HepG2 (cell line): Measurements from ENCODE around the gene ISG20L2. TPM values are rescaled to one million over a fixed set of nuclear protein-coding genes. Genes with fewer than 3 reads are reported as not detected.

ENCODE experiments used
- ARNT ChIP-seq: fragments of 450-650 bp; IDR thresholded peaks from 2 replicates; pipeline ENCODE4 v1.6.1; 2017
- BHLHE40 ChIP-seq: IDR thresholded peaks from 2 replicates; pipeline ENCODE4 v1.6.1; 2011; ENCODE audit warnings: low read length, improper control_type of control experiment
- HIVEP1 ChIP-seq: sonication (generic); formaldehyde crosslinking; IDR thresholded peaks from 2 replicates; pipeline ENCODE4 v1.4.0; 2020; ENCODE audit warnings: mild to moderate bottlenecking, missing genetic modification reagents
- HNF4A ChIP-seq: sonication (generic); formaldehyde crosslinking; IDR thresholded peaks from 2 replicates; pipeline ENCODE4 v1.4.0; 2020; ENCODE audit warnings: missing genetic modification reagents
- YEATS4 ChIP-seq: sonication (generic); formaldehyde crosslinking; IDR thresholded peaks from 2 replicates; pipeline ENCODE4 v1.4.0; 2020; ENCODE audit warnings: missing genetic modification reagents, borderline replicate concordance
- ZC3H4 ChIP-seq: sonication (generic); formaldehyde crosslinking; IDR thresholded peaks from 2 replicates; pipeline ENCODE4 v1.4.0; 2020; ENCODE audit warnings: missing genetic modification reagents, borderline replicate concordance
- ZKSCAN8 ChIP-seq: IDR thresholded peaks from 2 replicates; pipeline ENCODE4 v1.6.1; 2016; ENCODE audit warnings: borderline replicate concordance, missing genetic modification reagents, missing compliant biosample characterization
- ZNF101 ChIP-seq: sonication (generic); formaldehyde crosslinking; IDR thresholded peaks from 2 replicates; pipeline ENCODE4 v1.4.0; 2020; ENCODE audit warnings: mild to moderate bottlenecking, low read depth, missing genetic modification reagents, borderline replicate concordance
- ZNF20 ChIP-seq: sonication (generic); formaldehyde crosslinking; IDR thresholded peaks from 2 replicates; pipeline ENCODE4 v1.4.0; 2020; ENCODE audit warnings: mild to moderate bottlenecking, moderate library complexity, missing genetic modification reagents
- ZNF256 ChIP-seq: sonication (generic); formaldehyde crosslinking; conservative IDR thresholded peaks from 2 replicates; pipeline ENCODE4 v1.4.0; 2020; ENCODE audit warnings: missing genetic modification reagents
- ZNF282 ChIP-seq: fragments of 450-650 bp; IDR thresholded peaks from 2 replicates; pipeline ENCODE4 v1.6.1; 2018; ENCODE audit not compliant: partially characterized antibody
- ZNF446 ChIP-seq: sonication (generic); formaldehyde crosslinking; IDR thresholded peaks from 2 replicates; pipeline ENCODE4 v1.5.0; 2020; ENCODE audit warnings: mild to moderate bottlenecking, missing genetic modification reagents
- ZNF460 ChIP-seq: sonication (generic); formaldehyde crosslinking; IDR thresholded peaks from 2 replicates; pipeline ENCODE4 v1.5.1; 2020; ENCODE audit warnings: missing genetic modification reagents, mild to moderate bottlenecking, borderline replicate concordance
- ZNF781 ChIP-seq: sonication (generic); formaldehyde crosslinking; IDR thresholded peaks from 2 replicates; pipeline ENCODE4 v1.5.1; 2020; ENCODE audit warnings: borderline replicate concordance, mild to moderate bottlenecking, missing genetic modification reagents; ENCODE audit errors: not compliant biosample characterization
- polyA plus RNA-seq, 8 experiments: library from polyadenylated mRNA; depleted of rRNA in 3 of 8; stranded (reverse) in 7 of 8; unstranded in 1 of 8; fragments of >200 nt; fragmentation: Illumina TruSeq in 4 of 8; extraction: Trizol in 4 of 8; gene quantifications; 2 replicates each; pipeline versions ENCODE4 v1.2.1 to v1.2.3, GENCODE V29; 2011 to 2016; ENCODE audit warnings: low read depth in 4 of 8, missing spikeins in 1 of 8, mixed read lengths in 1 of 8; ENCODE audit not compliant: insufficient read depth in 1 of 8
- total RNA-seq, 5 experiments: library from RNA; depleted of rRNA; stranded (reverse); fragments of >200 nt; fragmentation: Illumina TruSeq; extraction: Trizol; gene quantifications; 2 replicates each; pipeline ENCODE4 v1.2.3, GENCODE V29; 2016; ENCODE audit warnings: low read depth in 1 of 5
- TF ChIP-seq, protein P1 (sequence below): fragments of 450-650 bp; IDR thresholded peaks from 2 replicates; pipeline ENCODE4 v1.6.1; 2017
- TF ChIP-seq, protein P2 (sequence below): sonication (generic); formaldehyde crosslinking; IDR thresholded peaks from 2 replicates; pipeline ENCODE4 v1.4.0; 2020; ENCODE audit warnings: mild to moderate bottlenecking, missing genetic modification reagents, borderline replicate concordance
- TF ChIP-seq, protein P3 (sequence below): sonication (generic); formaldehyde crosslinking; IDR thresholded peaks from 2 replicates; pipeline ENCODE4 v1.8.0; 2022; ENCODE audit warnings: missing genetic modification reagents, low read depth, mild to moderate bottlenecking, borderline replicate concordance
- TF ChIP-seq, protein P4 (sequence below): sonication (generic); formaldehyde crosslinking; IDR thresholded peaks from 2 replicates; pipeline ENCODE4 v1.4.0; 2020; ENCODE audit warnings: missing genetic modification reagents
- TF ChIP-seq, protein P5 (sequence below): sonication (generic); formaldehyde crosslinking; IDR thresholded peaks from 2 replicates; pipeline ENCODE4 v1.4.0; 2020; ENCODE audit warnings: mild to moderate bottlenecking, missing genetic modification reagents
- TF ChIP-seq, protein P6 (sequence below): sonication (generic); formaldehyde crosslinking; IDR thresholded peaks from 2 replicates; pipeline ENCODE4 v1.8.1; 2022; ENCODE audit warnings: mild to moderate bottlenecking, missing genetic modification reagents

Gene ISG20L2
- total and polyA plus RNA-seq, 2 of the 13 experiments (the other 11 are each of a cell fraction or from before 2014, with no cell fraction given), result 19.8 to 21.3 TPM

DNA sequence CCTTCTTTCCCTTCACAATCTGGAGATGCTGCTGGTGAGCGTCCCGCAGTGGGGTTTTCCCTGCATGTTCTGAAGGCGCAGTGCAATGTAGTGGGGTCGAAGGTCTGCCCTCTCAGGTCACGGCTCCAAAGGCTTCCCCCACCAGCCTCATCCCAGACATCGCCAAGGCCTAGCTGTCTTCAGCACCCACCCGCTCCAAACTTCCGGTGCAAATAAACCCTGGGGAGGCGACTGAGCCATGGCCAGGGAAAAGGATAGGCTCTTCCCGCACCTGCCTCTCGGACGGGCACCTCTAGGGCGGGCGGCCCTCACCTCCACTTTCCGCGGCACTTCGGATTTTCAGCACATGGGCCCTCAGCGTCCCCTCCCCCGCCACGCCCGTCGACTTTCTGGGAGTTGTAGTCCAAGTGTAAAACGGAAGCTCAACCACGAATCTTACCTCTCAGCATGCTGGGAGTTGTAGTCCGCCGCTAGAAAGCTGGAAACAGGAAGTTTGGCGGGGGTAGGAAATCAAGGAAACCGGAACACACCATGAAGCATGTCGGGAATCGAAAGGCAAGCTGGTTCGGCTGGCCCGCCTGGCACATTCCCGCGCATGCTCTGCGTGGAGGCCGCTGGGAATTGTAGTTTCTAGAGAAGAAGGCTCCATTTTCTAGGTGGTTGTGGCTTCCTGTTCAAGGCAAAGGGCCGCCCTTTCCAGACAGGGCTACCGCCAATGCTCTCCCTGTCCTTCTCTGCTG is 12.3 kb upstream of the ISG20L2 start, which contains the start of gene MRPL24 (continued):
- TF ChIP-seq ARNT, result no peak
- TF ChIP-seq ZNF256 (CRISPR knock-in tag), result peak; percentile 41; the same call in 1 of the 2 replicates
- peak; percentile 93 for TF ChIP-seq YEATS4
- TF ChIP-seq, protein P1, sequence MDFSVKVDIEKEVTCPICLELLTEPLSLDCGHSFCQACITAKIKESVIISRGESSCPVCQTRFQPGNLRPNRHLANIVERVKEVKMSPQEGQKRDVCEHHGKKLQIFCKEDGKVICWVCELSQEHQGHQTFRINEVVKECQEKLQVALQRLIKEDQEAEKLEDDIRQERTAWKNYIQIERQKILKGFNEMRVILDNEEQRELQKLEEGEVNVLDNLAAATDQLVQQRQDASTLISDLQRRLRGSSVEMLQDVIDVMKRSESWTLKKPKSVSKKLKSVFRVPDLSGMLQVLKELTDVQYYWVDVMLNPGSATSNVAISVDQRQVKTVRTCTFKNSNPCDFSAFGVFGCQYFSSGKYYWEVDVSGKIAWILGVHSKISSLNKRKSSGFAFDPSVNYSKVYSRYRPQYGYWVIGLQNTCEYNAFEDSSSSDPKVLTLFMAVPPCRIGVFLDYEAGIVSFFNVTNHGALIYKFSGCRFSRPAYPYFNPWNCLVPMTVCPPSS, result no peak
- TF ChIP-seq ZNF460 (CRISPR knock-in tag), result no peak; the same call in 1 of the 2 replicates
- TF ChIP-seq HNF4A (CRISPR knock-in tag), result peak; percentile 9; the same call in 1 of the 2 replicates
- TF ChIP-seq, protein P2, sequence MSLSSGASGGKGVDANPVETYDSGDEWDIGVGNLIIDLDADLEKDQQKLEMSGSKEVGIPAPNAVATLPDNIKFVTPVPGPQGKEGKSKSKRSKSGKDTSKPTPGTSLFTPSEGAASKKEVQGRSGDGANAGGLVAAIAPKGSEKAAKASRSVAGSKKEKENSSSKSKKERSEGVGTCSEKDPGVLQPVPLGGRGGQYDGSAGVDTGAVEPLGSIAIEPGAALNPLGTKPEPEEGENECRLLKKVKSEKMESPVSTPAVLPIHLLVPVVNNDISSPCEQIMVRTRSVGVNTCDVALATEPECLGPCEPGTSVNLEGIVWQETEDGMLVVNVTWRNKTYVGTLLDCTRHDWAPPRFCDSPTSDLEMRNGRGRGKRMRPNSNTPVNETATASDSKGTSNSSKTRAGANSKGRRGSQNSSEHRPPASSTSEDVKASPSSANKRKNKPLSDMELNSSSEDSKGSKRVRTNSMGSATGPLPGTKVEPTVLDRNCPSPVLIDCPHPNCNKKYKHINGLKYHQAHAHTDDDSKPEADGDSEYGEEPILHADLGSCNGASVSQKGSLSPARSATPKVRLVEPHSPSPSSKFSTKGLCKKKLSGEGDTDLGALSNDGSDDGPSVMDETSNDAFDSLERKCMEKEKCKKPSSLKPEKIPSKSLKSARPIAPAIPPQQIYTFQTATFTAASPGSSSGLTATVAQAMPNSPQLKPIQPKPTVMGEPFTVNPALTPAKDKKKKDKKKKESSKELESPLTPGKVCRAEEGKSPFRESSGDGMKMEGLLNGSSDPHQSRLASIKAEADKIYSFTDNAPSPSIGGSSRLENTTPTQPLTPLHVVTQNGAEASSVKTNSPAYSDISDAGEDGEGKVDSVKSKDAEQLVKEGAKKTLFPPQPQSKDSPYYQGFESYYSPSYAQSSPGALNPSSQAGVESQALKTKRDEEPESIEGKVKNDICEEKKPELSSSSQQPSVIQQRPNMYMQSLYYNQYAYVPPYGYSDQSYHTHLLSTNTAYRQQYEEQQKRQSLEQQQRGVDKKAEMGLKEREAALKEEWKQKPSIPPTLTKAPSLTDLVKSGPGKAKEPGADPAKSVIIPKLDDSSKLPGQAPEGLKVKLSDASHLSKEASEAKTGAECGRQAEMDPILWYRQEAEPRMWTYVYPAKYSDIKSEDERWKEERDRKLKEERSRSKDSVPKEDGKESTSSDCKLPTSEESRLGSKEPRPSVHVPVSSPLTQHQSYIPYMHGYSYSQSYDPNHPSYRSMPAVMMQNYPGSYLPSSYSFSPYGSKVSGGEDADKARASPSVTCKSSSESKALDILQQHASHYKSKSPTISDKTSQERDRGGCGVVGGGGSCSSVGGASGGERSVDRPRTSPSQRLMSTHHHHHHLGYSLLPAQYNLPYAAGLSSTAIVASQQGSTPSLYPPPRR, result peak; percentile 68; the same call in 1 of the 2 replicates
- TF ChIP-seq, protein P3, sequence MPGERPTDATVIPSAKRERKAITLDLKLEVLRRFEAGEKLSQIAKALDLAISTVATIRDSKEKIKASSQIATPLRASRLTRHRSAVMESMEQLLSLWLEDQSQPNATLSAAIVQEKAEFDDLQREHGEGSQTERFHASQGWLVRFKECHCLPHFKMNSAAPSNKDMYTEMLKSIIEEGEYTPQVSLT (CRISPR knock-in tag), result no peak
- TF ChIP-seq ZC3H4 (CRISPR knock-in tag), result no peak
- no peak for TF ChIP-seq ZNF20
- TF ChIP-seq, protein P4, sequence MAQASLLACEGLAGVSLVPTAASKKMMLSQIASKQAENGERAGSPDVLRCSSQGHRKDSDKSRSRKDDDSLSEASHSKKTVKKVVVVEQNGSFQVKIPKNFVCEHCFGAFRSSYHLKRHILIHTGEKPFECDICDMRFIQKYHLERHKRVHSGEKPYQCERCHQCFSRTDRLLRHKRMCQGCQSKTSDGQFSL (CRISPR knock-in tag), result 0 out of 2 replicates have a peak, but pooled peaks have one; percentile 24
- 0 out of 2 replicates have a peak, but pooled peaks have one; percentile 39 for TF ChIP-seq ZKSCAN8 (CRISPR knock-in tag)
- TF ChIP-seq, protein P5, sequence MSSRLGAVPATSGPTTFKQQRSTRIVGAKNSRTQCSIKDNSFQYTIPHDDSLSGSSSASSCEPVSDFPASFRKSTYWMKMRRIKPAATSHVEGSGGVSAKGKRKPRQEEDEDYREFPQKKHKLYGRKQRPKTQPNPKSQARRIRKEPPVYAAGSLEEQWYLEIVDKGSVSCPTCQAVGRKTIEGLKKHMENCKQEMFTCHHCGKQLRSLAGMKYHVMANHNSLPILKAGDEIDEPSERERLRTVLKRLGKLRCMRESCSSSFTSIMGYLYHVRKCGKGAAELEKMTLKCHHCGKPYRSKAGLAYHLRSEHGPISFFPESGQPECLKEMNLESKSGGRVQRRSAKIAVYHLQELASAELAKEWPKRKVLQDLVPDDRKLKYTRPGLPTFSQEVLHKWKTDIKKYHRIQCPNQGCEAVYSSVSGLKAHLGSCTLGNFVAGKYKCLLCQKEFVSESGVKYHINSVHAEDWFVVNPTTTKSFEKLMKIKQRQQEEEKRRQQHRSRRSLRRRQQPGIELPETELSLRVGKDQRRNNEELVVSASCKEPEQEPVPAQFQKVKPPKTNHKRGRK (CRISPR knock-in tag), result no peak
- TF ChIP-seq BHLHE40, result no peak
- no peak for TF ChIP-seq ZNF282
- TF ChIP-seq ZNF781 (CRISPR knock-in tag), result peak; percentile 67
- TF ChIP-seq ZNF101 (CRISPR knock-in tag), result no peak
- TF ChIP-seq, protein P6, sequence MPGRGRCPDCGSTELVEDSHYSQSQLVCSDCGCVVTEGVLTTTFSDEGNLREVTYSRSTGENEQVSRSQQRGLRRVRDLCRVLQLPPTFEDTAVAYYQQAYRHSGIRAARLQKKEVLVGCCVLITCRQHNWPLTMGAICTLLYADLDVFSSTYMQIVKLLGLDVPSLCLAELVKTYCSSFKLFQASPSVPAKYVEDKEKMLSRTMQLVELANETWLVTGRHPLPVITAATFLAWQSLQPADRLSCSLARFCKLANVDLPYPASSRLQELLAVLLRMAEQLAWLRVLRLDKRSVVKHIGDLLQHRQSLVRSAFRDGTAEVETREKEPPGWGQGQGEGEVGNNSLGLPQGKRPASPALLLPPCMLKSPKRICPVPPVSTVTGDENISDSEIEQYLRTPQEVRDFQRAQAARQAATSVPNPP, result no peak
- no peak for TF ChIP-seq ZNF446 (CRISPR knock-in tag)
- TF ChIP-seq HIVEP1 (CRISPR knock-in tag), result peak; percentile 97
